Gastrocnemius medialis (tissue), 4 donors: ENCODE measurements around the gene C12orf56.

Source experiments
- CTCF ChIP-seq, 5 experiments: fragments of 450-650 bp in 3 of 5; fragments of 200-600 bp in 2 of 5; sonication (generic) in 2 of 5; IDR thresholded peaks in 4 of 5; conservative IDR thresholded peaks in 1 of 5; 1 replicate in 4 of 5; 2 replicates in 1 of 5; pipeline ENCODE4 v1.5.1; 2016 to 2019; ENCODE audit warnings: antibody characterized with exemption in 5 of 5, mild to moderate bottlenecking in 3 of 5, moderate library complexity in 3 of 5
- POLR2A ChIP-seq, 2 donors: fragments of 450-650 bp; IDR thresholded peaks; one replicate each; pipeline ENCODE4 v1.6.1; 2017; ENCODE audit warnings: antibody characterized with exemption in 2 of 2, mild to moderate bottlenecking in 2 of 2, moderate library complexity in 2 of 2

DNA sequence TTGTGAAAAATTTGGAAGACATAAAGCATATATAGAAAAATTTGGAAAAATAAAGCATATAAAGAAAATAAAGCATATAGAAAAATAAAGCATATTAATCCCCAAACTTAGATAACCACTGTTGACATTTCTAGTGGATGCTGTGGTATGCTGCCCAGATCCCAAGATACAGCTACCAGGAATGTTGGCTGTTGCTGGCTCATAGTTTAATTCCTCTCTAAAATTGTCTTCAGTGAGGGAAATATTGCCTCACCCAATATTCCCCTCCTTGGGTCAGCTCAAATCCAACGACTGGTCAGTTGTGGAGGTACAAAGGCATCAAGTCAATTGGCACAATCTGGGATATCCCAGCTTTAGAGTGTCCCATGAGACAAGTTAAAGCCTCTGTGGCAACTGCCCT lies 158.4 kb downstream of the C12orf56 start:
- TF ChIP-seq CTCF (IDR thresholded peaks at IDR 0.05 in 4 of 5, conservative IDR thresholded peaks at IDR 0.05 in 1 of 5), result no peak
- no peak for TF ChIP-seq POLR2A (IDR thresholded peaks at IDR 0.05)
